Panc1 (cell line): Measurements from ENCODE around the gene ADAMTS6. TPM values are rescaled to one million over a fixed set of nuclear protein-coding genes. Genes with fewer than 3 reads are reported as not detected.

Experiments
- ATAC-seq: fragments of 200-7000 bp; cut with Tn5 transposase; 2 replicates; pipeline ENCODE4 v1.9.1; 2020; ENCODE audit warnings: mild to moderate bottlenecking, moderate library complexity
- BruUV-seq: library from RNA; stranded (reverse); fragments of 400-500 nt; replicated peaks from 2 replicates; lab custom pipeline; 2021; lab: Mats Ljungman, UMichigan
- CTCF ChIA-PET: fragments of 300-600 bp; sonication (Branson Sonifier 250); formaldehyde crosslinking; loops from one replicate; lab custom pipeline; 2022; ENCODE audit warnings: antibody characterized with exemption; lab: Charles Lee
- POLR2A ChIA-PET: fragments of 300-600 bp; sonication (Branson Sonifier 250); formaldehyde crosslinking; loops from one replicate; lab custom pipeline; 2022; ENCODE audit warnings: antibody characterized with exemption; lab: Charles Lee
- DNase-seq: peaks from one replicate; pipeline ENCODE4 v3.0.0-alpha.2; 2010; ENCODE audit warnings: low read depth, low spot score
- H3K27ac ChIP-seq: 2 replicates; pipeline ENCODE4 v1.5.1; 2011; ENCODE audit warnings: mild to moderate bottlenecking, low read length, inconsistent platforms
- H3K27me3 ChIP-seq: fragments of 200-500 bp; sonication (Bioruptor generic); 2 replicates; pipeline ENCODE4 v1.6.0; 2014; ENCODE audit warnings: low read length, inconsistent platforms; ENCODE audit not compliant: control insufficient read depth, insufficient read depth
- H3K36me3 ChIP-seq: fragments of 200-500 bp; sonication (Bioruptor generic); 2 replicates; pipeline ENCODE4 v1.5.1; 2014; ENCODE audit warnings: inconsistent platforms, mild to moderate bottlenecking, low read length, moderate library complexity; ENCODE audit not compliant: control insufficient read depth, insufficient read depth
- H3K4me1 ChIP-seq: 2 replicates; pipeline ENCODE4 v1.5.1; 2011; ENCODE audit warnings: inconsistent platforms, mild to moderate bottlenecking, low read length, moderate library complexity; ENCODE audit not compliant: control insufficient read depth, insufficient read depth
- H3K4me3 ChIP-seq, 2 experiments: 2 replicates each; pipeline ENCODE4 v1.5.1; 2011 to 2012; ENCODE audit warnings: low read depth in 2 of 2, low read length in 2 of 2, mild to moderate bottlenecking in 2 of 2, inconsistent platforms in 1 of 2, moderate library complexity in 1 of 2
- H3K9me3 ChIP-seq: fragments of 200-500 bp; sonication (Bioruptor generic); 2 replicates; pipeline ENCODE4 v1.5.1; 2014; ENCODE audit warnings: low read depth, mild to moderate bottlenecking, inconsistent platforms, low read length, moderate library complexity; ENCODE audit not compliant: control insufficient read depth, insufficient read depth
- CTCF ChIP-seq: fragments of 450-650 bp; IDR thresholded peaks from 2 replicates; pipeline ENCODE4 v1.5.1; 2017; ENCODE audit warnings: mild to moderate bottlenecking
- POLR2AphosphoS5 ChIP-seq: IDR thresholded peaks from 2 replicates; pipeline ENCODE4 v1.6.1; 2012; ENCODE audit warnings: mild to moderate bottlenecking, low read depth, low read length, moderate library complexity
- REST ChIP-seq, 2 experiments: IDR thresholded peaks; 2 replicates each; pipeline ENCODE4 v1.6.1; 2011 to 2012; ENCODE audit warnings: low read depth in 2 of 2, control low read depth in 1 of 2, low read length in 1 of 2, mild to moderate bottlenecking in 1 of 2, moderate library complexity in 1 of 2; ENCODE audit not compliant: insufficient read depth in 1 of 2
- SIN3A ChIP-seq: IDR thresholded peaks from 2 replicates; pipeline ENCODE4 v1.6.1; 2012; ENCODE audit warnings: low read depth, mild to moderate bottlenecking, low read length, moderate library complexity, borderline replicate concordance; ENCODE audit not compliant: insufficient read depth
- TCF7L2 ChIP-seq: IDR thresholded peaks from 2 replicates; pipeline ENCODE4 v1.6.1; 2011; ENCODE audit warnings: mild to moderate bottlenecking, low read depth, low read length, inconsistent platforms
- in situ Hi-C: cut with HindIII; loops from 2 replicates; pipeline ENCODE4 v1.10.0; 2016; ENCODE audit warnings: low sequenced_read_pairs, low pct_unique_long_range_greater_than_20kb
- intact Hi-C: fragments of 100-400 bp; cut with micrococcal nuclease; formaldehyde crosslinking; loops from one replicate; pipeline ENCODE4 v1.10.0; 2022; ENCODE audit not compliant: unreplicated experiment
- total RNA-seq: library from RNA; stranded (reverse); gene quantifications from one replicate; pipeline ENCODE4 v1.2.1, GENCODE V29; 2021; ENCODE audit not compliant: unreplicated experiment

ADAMTS6 gene
- total RNA-seq, 1 experiment from 2014 or later, result 0.64 TPM

GRCh38 chr5:65111961-65112658 is 369.6 kb downstream of the ADAMTS6 start:
- in situ Hi-C loops (no loop called here), intact Hi-C loops (no loop called here)
- POLR2A ChIA-PET, result no interaction called here
- DNase-seq, result no peak
- CTCF ChIA-PET, result interaction anchor here (0.6 kb wide), 2 partner anchors 301 to 475 kb away, joined by 3 to 4 read pairs; no protein-coding TSS in a partner anchor
- H3K4me1 ChIP-seq, result no peaks in the 10 kb centered on the region
- TF ChIP-seq REST (IDR thresholded peaks at IDR 0.05; ENCODE audit: insufficient read depth in 1 of 2, low read depth in 2 of 2, low read length in 1 of 2) (no peak), POLR2AphosphoS5 (no peak), CTCF (no peak), SIN3A (no peak), TCF7L2 (no peak)
- H3K27me3 ChIP-seq, result peaks cover 5% of the 10 kb centered on the region; the same call in 1 of the 2 replicates
- H3K36me3 ChIP-seq, result no peaks in the 10 kb centered on the region
- no TSS peak for BruUV-seq
- H3K4me3 ChIP-seq, result no peak overlapping the region
- H3K9me3 ChIP-seq, result no peaks in the 10 kb centered on the region; the same call in 1 of the 2 replicates
- ATAC-seq, result no peak
- no peak overlapping the region for H3K27ac ChIP-seq

GRCh38 chr5:65108786-65109743 is 372.7 kb downstream of the ADAMTS6 start:
- in situ Hi-C loops, result no loop called here

More at GRCh38 chr5:65108786-65109743, 372.7 kb downstream of the ADAMTS6 start:
- TF ChIP-seq REST (IDR thresholded peaks at IDR 0.05; ENCODE audit: insufficient read depth in 1 of 2, low read depth in 2 of 2, low read length in 1 of 2) (no peak), SIN3A (no peak), TCF7L2 (no peak), CTCF (no peak)
- DNase-seq (no peak), ATAC-seq (no peak)
- intact Hi-C loops, result no loop called here
- Histone ChIP-seq H3K27ac (no peak overlapping the region), H3K9me3 (no peaks in the 10 kb centered on the region), H3K4me3 (no peak overlapping the region), H3K36me3 (no peaks in the 10 kb centered on the region), H3K4me1 (no peaks in the 10 kb centered on the region), H3K27me3 (peaks cover 7% of the 10 kb centered on the region; the same call in 1 of the 2 replicates)
- ChIA-PET POLR2A (no interaction called here), CTCF (no interaction called here)
- BruUV-seq, result no TSS peak
